Measurements from ENCODE around the gene SCIMP. TPM values are rescaled to one million over a fixed set of nuclear protein-coding genes. Genes with fewer than 3 reads are reported as not detected.

The SCIMP gene
- total and polyA plus RNA-seq, 3 donors from 2014 or later: 0.39 to 2.5 (median 0.50) TPM

DNA sequence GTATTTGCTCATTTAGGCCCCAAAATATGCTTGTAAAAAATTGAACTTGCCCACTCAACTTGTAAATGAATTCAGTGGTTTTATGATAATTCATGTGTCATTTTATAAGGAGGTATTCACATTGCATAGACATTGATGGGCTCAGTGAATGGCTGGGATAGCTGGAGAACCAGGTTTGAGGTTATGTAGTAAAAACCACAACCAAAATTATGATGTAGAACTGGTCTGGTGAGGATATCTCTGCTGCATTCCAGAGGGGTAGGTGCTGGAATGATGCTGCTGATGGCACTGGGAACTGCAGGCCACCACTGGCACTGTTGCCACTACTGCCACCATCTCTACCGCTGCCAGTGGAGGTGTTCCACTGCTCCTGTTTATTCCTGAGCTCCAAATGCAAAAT, 25.9 kb upstream of the SCIMP start:
- intact Hi-C loops (cut with DNase I; ENCODE audit: low total_unique reads): no loop called here
- no peak overlapping the region for H3K27ac ChIP-seq
- WGBS, 2 donors: 93 to 100% methylated on average over 1 of the region's 1 CpG

GRCh38 chr17:5257124-5257523, 22.5 kb upstream of the SCIMP start:
- H3K9me3 ChIP-seq: no peaks in the 10 kb centered on the region
- no peak for DNase-seq
- WGBS, 2 donors: 96 to 97% methylated on average over 5 of the region's 5 CpGs
- no peaks in the 10 kb centered on the region for H3K4me1 ChIP-seq
- no peaks in the 10 kb centered on the region for H3K36me3 ChIP-seq (ENCODE audit: low read depth, missing control alignments)
- TF ChIP-seq POLR2A (IDR thresholded peaks at IDR 0.05) (no peak), CTCF (IDR thresholded peaks at IDR 0.05) (no peak)
- no peak overlapping the region for H3K27ac ChIP-seq
- intact Hi-C loops (cut with DNase I; ENCODE audit: low total_unique reads): no loop called here
- no peak overlapping the region for H3K4me3 ChIP-seq
- no peaks in the 10 kb centered on the region for H3K27me3 ChIP-seq

More for the DNA sequence above, 25.9 kb upstream of the SCIMP start:
- no peaks in the 10 kb centered on the region for H3K4me1 ChIP-seq
- H3K9me3 ChIP-seq: no peaks in the 10 kb centered on the region
- DNase-seq: no peak
- no peak overlapping the region for H3K4me3 ChIP-seq
- H3K27me3 ChIP-seq: no peaks in the 10 kb centered on the region
- TF ChIP-seq POLR2A (IDR thresholded peaks at IDR 0.05) (no peak), CTCF (IDR thresholded peaks at IDR 0.05) (no peak)
- H3K36me3 ChIP-seq (ENCODE audit: low read depth, missing control alignments): no peaks in the 10 kb centered on the region

DNA sequence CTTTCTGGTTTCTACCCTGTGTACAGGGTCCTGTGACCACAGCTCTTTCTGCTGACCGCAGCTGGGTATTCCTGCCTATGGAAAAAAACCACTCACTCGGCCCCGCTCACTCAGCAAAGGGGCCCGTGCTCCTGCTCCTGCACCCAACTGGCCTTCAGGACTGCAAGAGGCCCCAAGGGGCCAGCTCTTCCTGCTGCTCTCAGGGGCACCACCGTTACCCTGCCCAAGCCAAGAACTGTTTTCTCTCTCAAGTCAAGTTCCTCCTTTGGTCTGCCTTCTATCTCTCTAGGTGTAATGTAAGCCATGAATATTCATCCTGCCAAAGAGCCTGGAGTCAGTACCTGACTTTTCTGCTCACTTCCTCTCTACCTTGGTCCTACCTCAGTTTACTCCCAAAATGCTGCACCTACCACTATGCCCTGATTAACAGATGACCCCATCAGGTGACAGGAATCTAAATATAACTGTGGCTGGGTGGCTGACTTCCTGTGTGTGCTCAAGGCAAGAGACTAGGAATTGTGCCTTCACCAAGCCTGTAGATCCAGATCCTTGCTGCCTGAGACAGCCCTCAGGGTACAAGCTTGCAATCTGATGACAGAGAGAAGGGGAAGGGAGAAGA, 20.4 kb upstream of the SCIMP start:
- H3K4me1 ChIP-seq: no peaks in the 10 kb centered on the region
- H3K36me3 ChIP-seq (ENCODE audit: low read depth, missing control alignments): no peaks in the 10 kb centered on the region
- H3K27me3 ChIP-seq: no peaks in the 10 kb centered on the region
- no peaks in the 10 kb centered on the region for H3K9me3 ChIP-seq
- no peak for TF ChIP-seq POLR2A (IDR thresholded peaks at IDR 0.05)
- TF ChIP-seq CTCF (IDR thresholded peaks at IDR 0.05): no peak
- no peak overlapping the region for H3K27ac ChIP-seq
- WGBS, 2 donors: 76 to 88% methylated on average over 5 of the region's 5 CpGs
- no peak overlapping the region for H3K4me3 ChIP-seq
- DNase-seq: no peak
- intact Hi-C loops (cut with DNase I; ENCODE audit: low total_unique reads): no loop called here

GRCh38 chr17:5254414-5254813, 19.8 kb upstream of the SCIMP start:
- TF ChIP-seq CTCF (IDR thresholded peaks at IDR 0.05): no peak
- TF ChIP-seq POLR2A (IDR thresholded peaks at IDR 0.05): no peak
- H3K36me3 ChIP-seq (ENCODE audit: low read depth, missing control alignments): no peaks in the 10 kb centered on the region
- H3K27me3 ChIP-seq: no peaks in the 10 kb centered on the region
- intact Hi-C loops (cut with DNase I; ENCODE audit: low total_unique reads): no loop called here
- 80 to 81% methylated on average over 7 of the region's 7 CpGs for WGBS, 2 donors
- H3K4me1 ChIP-seq: no peaks in the 10 kb centered on the region
- no peak overlapping the region for H3K4me3 ChIP-seq
- H3K9me3 ChIP-seq: no peaks in the 10 kb centered on the region
- no peak overlapping the region for H3K27ac ChIP-seq
- no peak for DNase-seq

DNA sequence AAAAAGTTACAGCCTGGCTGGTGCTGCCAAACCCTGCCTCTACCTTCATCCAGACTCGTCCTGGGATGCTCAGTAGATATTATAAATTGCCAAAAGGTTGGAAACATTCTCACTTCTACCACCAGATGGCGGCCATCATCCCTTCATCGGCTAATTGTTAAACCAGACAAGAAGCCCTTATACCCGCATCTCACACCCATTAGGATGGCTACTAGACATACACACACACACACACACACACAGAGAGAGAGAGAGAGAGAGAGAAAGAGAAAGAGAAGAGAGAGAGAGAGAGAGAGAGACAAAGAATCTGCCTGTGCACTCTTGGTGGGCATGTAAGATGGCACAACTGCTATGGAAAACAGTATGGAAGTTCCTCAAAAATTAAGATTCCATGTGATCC, 15.0 kb upstream of the SCIMP start:
- H3K9me3 ChIP-seq: no peaks in the 10 kb centered on the region
- peak; percentile 76 for DNase-seq
- no peak overlapping the region for H3K4me3 ChIP-seq
- H3K27me3 ChIP-seq: no peaks in the 10 kb centered on the region
- TF ChIP-seq CTCF (IDR thresholded peaks at IDR 0.05) (peak; percentile 41 to 66 (median 48)), POLR2A (IDR thresholded peaks at IDR 0.05) (no peak)
- no peaks in the 10 kb centered on the region for H3K36me3 ChIP-seq (ENCODE audit: low read depth, missing control alignments)
- no peaks in the 10 kb centered on the region for H3K4me1 ChIP-seq
- no peak overlapping the region for H3K27ac ChIP-seq
- intact Hi-C loops (cut with DNase I; ENCODE audit: low total_unique reads): no loop called here
- 6 to 21% methylated on average over 4 of the region's 4 CpGs for WGBS, 2 donors

All from testis (tissue), 3 donors.